NCI-H1417 (cell line): ENCODE data around the gene CROCC.
"Not testable (repeated sequence)": the region's sequence is repeated elsewhere in the genome, so short reads cannot be mapped to it uniquely, and the experiment has no call there.

Experiments used
- DNase-seq, 3 experiments: peaks; one replicate each; lab custom pipeline; 2025; lab: John Stamatoyannopoulos, UW

The CROCC gene

GRCh38 chr1:16895598-16896315 is 26.0 kb upstream of the CROCC start, which contains the start of gene RNU1-2:
Gene RNU1-2, plus strand, starts transcription at chr1:16895980.
- DNase-seq = peak; percentile 84 to 95 (median 86)

GRCh38 chr1:16896316-16897055 is 25.2 kb upstream of the CROCC start:
- DNase-seq = peak; percentile 20 to 86 (median 80)

- not testable (repeated sequence) for DNase-seq
These were observed 24.1 kb upstream of the CROCC start for GRCh38 chr1:16897653-16898052.

GRCh38 chr1:16898298-16898697 is 23.4 kb upstream of the CROCC start:
- DNase-seq = not testable (repeated sequence)

GRCh38 chr1:16899020-16899419 is 22.7 kb upstream of the CROCC start:
- not testable (repeated sequence) for DNase-seq

GRCh38 chr1:16900751-16901150 is 21.0 kb upstream of the CROCC start:
- DNase-seq = peak in 2 of 3 experiments; percentile 31 to 60

GRCh38 chr1:16901371-16901770 is 20.4 kb upstream of the CROCC start:
- DNase-seq = not testable (repeated sequence)

- DNase-seq = peak in 1 of 3 experiments; percentile 47
These were observed 18.7 kb upstream of the CROCC start for GRCh38 chr1:16903054-16903453.

- peak in 1 of 3 experiments; percentile 45 for DNase-seq
These were observed 18.3 kb upstream of the CROCC start for GRCh38 chr1:16903458-16903796.

- peak; percentile 97 to 99 (median 97) for DNase-seq
These were observed 17.1 kb upstream of the CROCC start for GRCh38 chr1:16904560-16905109.

GRCh38 chr1:16905110-16905867 is 16.4 kb upstream of the CROCC start:
- DNase-seq = peak in 2 of 3 experiments; percentile 64 to 69

- no peak for DNase-seq
These were observed 15.6 kb upstream of the CROCC start for GRCh38 chr1:16905868-16906702.

- no peak for DNase-seq
These were observed 14.9 kb upstream of the CROCC start for GRCh38 chr1:16906873-16907272.

- DNase-seq = no peak
These were observed 13.6 kb upstream of the CROCC start for GRCh38 chr1:16907870-16908758.

GRCh38 chr1:16911851-16912721 is 9.6 kb upstream of the CROCC start:
- DNase-seq = not testable (repeated sequence)

- DNase-seq = not testable (repeated sequence)
These were observed 9.0 kb upstream of the CROCC start for GRCh38 chr1:16912742-16913141.

- DNase-seq = peak in 2 of 3 experiments; percentile 48 to 57
These were observed 8.4 kb upstream of the CROCC start for GRCh38 chr1:16913181-16913832.

- DNase-seq = peak; percentile 96 to 98 (median 97)
These were observed 7.7 kb upstream of the CROCC start for GRCh38 chr1:16913833-16914662.
